ENCODE results near the gene CPSF7.

DNA sequence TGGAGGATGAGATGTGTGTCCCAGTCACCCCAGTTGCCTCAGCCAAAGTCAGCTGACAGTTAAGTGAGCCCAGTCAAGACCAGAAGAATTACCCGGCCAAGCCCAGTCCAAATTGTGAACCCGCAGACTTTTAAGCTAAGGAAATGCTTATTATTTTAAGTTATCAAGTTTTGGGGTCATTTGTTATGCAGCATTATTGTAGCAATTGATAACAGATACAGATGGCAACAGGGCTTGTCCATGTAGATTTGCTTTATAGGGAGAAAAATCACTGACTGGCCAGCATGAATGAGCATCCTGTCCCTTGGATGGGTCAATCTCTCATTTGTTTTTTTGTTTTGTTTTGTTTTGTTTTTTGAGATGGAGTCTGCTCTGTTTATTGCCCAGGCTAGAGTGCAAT lies 23.1 kb upstream of the CPSF7 start:
- TF ChIP-seq EZH2 (IDR thresholded peaks at IDR 0.05; ENCODE audit: insufficient read depth, low read length) (no peak), CTCF (IDR thresholded peaks at IDR 0.05; ENCODE audit: insufficient read depth, low read depth, low read length) (no peak)

Data from astrocyte (in vitro differentiated cells and primary cell).